HFF-Myc (cell line): Measurements from ENCODE around the gene ZNF335.
"Not testable (repeated sequence)": the region's sequence is repeated elsewhere in the genome, so short reads cannot be mapped to it uniquely, and the experiment has no call there.

Experiments
- DNase-seq: peaks from one replicate; pipeline ENCODE4 v3.0.0-alpha.2; 2011; ENCODE audit warnings: low read depth; ENCODE audit errors: extremely low read depth
- H3K4me3 ChIP-seq: replicated peaks from 2 replicates; pipeline ENCODE4 v1.5.1; 2011; ENCODE audit warnings: low read depth, mild to moderate bottlenecking, control low read depth, low read length
- TF ChIP-seq, protein P1 (sequence below): IDR thresholded peaks from 2 replicates; pipeline ENCODE4 v1.5.1; 2012; ENCODE audit warnings: mild to moderate bottlenecking, low read depth, low read length, control low read depth; ENCODE audit errors: missing control alignments

ZNF335 gene

DNA sequence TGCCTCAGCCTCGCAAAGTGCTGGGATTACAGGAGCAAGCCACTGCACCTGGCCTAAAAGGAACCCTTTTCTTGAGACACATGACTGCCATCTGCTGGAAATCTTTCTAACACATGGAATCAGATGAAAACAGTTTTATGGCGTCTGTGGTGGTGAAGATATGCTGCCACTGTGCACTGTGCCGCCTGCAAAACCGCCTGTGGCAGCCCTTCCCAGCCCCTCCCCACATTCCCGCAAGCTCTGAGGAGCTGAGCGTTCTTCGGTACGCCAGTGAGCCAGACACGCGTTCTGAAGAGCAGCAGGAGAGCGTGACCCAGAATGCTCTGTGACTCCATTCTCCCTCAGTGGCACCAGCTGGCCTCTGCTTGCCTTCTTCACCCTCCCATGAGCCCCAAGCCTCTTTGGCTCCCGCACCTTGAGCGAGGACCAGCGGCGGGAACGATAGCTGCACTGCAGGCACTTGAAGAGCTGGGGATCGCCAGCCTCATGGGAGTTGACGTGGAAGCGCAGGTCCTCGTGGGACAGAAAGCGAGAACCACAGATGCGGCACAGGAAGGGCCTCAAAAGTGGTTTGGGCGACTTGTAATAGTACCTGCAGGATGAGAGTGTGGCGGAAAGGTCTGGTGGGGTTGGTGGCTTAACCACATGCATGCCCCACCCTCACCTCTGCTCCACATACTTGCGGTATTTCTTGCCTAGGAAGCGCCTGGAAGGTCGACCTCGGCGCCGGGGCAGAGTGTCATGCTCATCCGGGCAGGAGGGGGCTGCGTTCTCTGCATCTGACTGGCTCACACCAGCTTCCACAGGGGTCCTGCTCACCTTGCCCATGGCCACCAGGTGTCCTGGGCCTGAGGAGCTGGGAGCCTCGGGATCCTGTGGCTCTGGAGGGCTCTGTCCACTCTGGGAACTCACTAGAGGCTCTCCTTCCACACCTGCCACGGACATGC is 8.7 kb downstream of the ZNF335 start:
- TF ChIP-seq, protein P1, sequence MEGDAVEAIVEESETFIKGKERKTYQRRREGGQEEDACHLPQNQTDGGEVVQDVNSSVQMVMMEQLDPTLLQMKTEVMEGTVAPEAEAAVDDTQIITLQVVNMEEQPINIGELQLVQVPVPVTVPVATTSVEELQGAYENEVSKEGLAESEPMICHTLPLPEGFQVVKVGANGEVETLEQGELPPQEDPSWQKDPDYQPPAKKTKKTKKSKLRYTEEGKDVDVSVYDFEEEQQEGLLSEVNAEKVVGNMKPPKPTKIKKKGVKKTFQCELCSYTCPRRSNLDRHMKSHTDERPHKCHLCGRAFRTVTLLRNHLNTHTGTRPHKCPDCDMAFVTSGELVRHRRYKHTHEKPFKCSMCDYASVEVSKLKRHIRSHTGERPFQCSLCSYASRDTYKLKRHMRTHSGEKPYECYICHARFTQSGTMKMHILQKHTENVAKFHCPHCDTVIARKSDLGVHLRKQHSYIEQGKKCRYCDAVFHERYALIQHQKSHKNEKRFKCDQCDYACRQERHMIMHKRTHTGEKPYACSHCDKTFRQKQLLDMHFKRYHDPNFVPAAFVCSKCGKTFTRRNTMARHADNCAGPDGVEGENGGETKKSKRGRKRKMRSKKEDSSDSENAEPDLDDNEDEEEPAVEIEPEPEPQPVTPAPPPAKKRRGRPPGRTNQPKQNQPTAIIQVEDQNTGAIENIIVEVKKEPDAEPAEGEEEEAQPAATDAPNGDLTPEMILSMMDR = peak; percentile 6
- no peak for DNase-seq
- no peak overlapping the region for H3K4me3 ChIP-seq

DNA sequence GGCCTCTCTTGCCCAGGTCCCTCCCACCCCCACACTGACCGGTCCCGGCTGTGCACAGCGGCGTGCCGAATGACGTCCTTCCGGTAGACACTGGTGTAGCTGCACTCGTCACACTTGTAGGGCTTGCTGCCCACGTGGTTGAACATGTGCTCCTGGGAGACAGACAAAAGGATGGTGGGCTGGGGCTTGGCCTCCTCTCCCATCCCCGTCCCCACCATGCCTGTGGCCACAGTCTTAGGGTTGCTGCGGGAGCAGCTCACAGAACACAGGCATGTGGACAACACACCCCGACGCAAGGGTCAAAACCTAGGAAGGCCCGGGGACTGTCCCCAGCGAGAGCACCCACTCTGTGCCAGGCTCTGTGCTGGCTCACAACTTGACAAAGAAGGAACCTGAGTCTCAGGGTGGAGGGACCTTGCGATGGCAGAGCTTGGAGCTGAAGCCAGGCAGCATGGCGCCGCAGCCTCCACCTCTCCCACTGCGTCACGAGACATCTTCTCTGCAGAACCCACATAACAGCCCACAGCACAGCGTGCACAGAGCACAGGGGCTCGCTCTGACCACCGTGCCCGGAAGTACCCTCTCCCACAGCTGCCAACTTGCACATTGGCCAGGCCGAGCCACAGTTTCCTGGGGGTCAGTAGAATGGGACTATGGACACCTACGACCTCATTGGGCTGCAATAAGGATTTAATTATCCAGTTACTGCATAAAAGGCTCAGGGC is 9.8 kb downstream of the ZNF335 start:
- no peak overlapping the region for H3K4me3 ChIP-seq
- TF ChIP-seq, protein P1 = no peak
- DNase-seq = no peak

DNA sequence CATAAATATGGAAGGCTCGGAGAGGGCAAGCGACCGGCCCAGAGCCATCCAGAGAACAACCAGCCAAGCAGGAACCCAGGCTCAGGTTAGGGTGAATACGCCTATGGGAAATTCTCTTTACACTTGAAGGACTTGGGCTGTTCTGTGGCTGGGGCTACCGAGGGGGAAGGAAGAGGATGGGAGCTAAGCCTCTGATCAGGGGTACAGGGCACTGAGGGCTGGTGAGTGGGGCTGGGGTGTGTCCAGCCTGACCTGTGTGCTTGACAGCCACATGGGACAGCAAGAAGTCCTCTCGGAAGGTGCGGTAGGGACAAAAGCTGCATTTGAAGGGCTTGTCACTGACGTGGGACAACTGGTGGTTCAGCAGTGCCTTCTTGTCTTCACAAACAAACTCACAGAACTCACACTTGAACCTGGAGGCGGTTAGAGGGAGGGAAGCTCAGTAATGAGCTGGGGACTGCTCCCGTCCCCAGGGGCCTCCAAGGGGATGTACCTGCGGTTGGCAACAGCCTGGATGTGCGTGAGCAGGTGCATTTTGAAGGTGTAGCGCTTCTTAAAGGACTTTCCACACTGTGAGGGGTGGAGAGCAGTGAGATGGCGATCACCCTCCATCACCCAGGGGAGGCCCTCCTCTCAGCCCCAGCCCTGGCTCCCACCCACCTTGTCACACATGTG is 11.9 kb downstream of the ZNF335 start:
- TF ChIP-seq, protein P1 = no peak
- DNase-seq = no peak
- no peak overlapping the region for H3K4me3 ChIP-seq

DNA sequence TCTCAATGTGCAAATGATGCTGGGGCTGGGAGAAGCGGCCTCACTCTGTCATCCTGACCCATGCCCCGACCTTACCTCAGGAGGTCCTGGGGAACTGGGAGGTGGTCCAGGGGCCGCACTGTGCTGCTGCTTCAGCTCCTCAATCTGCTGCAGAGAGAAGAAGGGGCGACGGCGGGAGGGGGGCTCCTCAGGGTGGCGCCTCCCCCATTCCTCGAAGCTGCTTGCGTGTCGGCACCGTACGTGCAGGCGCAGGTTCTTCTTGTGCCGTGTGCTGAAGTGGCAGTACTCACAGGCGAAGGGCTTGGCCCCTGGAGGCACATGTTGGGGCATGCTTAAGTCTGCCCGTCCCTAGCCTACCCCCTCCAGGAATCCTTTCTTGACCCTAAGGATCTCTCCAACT is 12.9 kb downstream of the ZNF335 start:
- no peak overlapping the region for H3K4me3 ChIP-seq
- TF ChIP-seq, protein P1 = no peak
- DNase-seq = no peak

DNA sequence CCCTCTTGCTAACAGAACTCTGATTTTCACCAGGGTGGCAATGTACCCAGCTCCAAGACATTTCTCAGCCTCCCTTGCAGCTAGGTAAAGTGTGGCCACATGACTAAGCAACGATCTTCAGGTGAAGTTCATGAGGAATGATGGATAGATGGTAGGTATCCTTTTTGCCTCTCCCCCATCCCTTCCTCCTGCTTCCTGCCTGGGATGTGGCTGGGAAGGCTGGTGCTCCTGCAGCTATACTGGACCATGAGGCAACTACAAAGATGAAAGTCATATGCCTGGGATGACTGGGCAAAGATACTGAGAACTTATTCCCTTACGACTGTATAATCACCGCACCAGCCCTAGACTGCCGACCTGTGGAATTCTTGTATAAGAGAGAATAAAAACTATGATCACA is 13.4 kb downstream of the ZNF335 start:
- no peak overlapping the region for H3K4me3 ChIP-seq
- TF ChIP-seq, protein P1 = no peak
- no peak for DNase-seq

DNA sequence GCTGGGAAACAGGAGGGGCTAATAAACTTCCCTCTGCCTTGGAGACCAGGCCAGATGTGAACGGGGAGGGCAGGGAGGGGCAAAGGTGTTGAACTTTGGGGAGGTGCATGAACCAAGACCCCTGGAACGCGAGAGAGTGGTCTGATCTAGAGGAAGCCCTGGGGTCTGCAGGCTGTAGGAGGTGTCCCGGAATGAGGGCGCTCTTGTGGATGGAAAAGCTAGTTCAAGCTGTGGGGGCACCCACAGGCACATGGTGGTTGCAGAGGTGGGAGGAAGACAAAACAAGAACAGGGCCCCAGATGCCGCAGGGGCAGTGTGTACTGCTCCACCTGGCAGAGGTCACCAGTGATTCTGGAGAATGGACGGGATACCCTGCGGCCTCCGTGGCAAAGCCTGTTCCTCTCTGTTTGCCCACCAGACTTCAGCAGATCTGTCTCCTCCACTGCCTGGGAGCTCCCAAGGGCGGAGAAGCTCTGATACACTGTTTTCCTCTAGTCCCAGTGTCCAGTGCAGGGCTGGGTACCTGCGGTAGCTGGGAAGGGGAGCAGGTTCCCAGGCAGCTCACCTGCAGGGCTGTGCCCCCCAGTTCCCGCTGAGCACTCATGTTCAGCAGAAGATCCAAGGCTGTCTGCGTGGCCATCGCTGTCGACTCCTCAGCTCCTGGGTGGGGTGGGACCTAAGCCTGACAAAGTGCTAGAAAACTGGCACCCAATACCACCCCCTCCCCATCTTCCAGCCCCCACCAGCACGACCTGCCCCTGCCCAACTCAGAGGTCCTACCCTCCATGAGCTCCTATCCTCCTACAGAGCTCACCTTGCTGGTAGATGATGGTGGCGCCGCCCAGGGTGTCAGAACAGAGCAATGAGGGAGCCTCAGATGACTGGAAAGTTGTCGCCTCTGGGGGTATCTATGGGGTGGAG is 14.7 kb downstream of the ZNF335 start:
- TF ChIP-seq, protein P1 = no peak
- no peak overlapping the region for H3K4me3 ChIP-seq
- DNase-seq = no peak

DNA sequence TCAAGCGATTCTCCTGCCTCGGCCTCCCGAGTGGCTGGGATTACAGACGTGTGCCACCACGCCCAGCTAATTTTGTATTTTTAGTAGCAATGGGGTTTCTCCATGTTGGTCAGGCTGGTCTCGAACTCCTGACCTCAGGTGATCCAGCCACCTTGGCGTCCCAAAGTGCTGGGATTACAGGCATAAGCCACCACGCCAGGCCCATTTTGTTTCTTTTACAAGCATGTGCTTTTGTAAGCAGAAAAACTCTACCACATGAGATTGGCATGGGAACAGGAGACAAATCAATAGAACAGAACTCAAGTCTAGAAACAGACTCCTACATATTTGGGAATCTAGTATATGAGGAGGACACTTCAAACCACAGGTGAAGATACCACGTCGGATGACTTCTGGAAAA is 15.7 kb downstream of the ZNF335 start:
- H3K4me3 ChIP-seq, DNase-seq: not testable (repeated sequence)
